Loucy (cell line): ENCODE measurements around the gene CBX8.
A peak's percentile ranks its signal among the peaks of the same experiment; 100 is the strongest.

Experiments
- H2AFZ ChIP-seq: fragments of 200-600 bp; sonication (generic); 2 replicates; pipeline ENCODE4 v1.6.0; 2016; ENCODE audit warnings: antibody characterized with exemption, mild to moderate bottlenecking, low read length, moderate library complexity
- H3F3A ChIP-seq: fragments of 200-600 bp; 2 replicates; pipeline ENCODE4 v1.6.0; 2016; ENCODE audit warnings: antibody characterized with exemption, low read depth, mild to moderate bottlenecking
- H3K27me3 ChIP-seq: fragments of 200-600 bp; sonication (generic); 2 replicates; pipeline ENCODE4 v1.6.1; 2014; ENCODE audit warnings: low read length, mild to moderate bottlenecking; ENCODE audit not compliant: insufficient read depth, poor library complexity, severe bottlenecking
- H3K36me3 ChIP-seq: fragments of 200-600 bp; sonication (generic); 2 replicates; pipeline ENCODE4 v1.6.1; 2016; ENCODE audit warnings: low read length; ENCODE audit not compliant: insufficient read depth
- H3K4me1 ChIP-seq: fragments of 200-600 bp; sonication (generic); 2 replicates; pipeline ENCODE4 v1.5.1; 2014; ENCODE audit warnings: low read length, mild to moderate bottlenecking; ENCODE audit not compliant: insufficient read depth, poor library complexity, severe bottlenecking
- H3K4me2 ChIP-seq: fragments of 200-600 bp; sonication (generic); 2 replicates; pipeline ENCODE4 v1.6.0; 2014; ENCODE audit warnings: antibody characterized with exemption, low read length, low read depth, mild to moderate bottlenecking; ENCODE audit not compliant: poor library complexity, severe bottlenecking
- H3K4me3 ChIP-seq: fragments of 200-600 bp; sonication (generic); 2 replicates; pipeline ENCODE4 v1.5.1; 2014; ENCODE audit warnings: low read length, mild to moderate bottlenecking, mixed read lengths; ENCODE audit not compliant: poor library complexity, severe bottlenecking
- H3K79me2 ChIP-seq: fragments of 200-600 bp; sonication (generic); 2 replicates; pipeline ENCODE4 v1.6.1; 2014; ENCODE audit warnings: low read length; ENCODE audit not compliant: insufficient read depth
- H3K9ac ChIP-seq: fragments of 200-600 bp; sonication (generic); 2 replicates; pipeline ENCODE4 v1.6.0; 2014; ENCODE audit warnings: mild to moderate bottlenecking, low read depth, low read length, moderate library complexity; ENCODE audit not compliant: poor library complexity, severe bottlenecking
- H3K9me2 ChIP-seq: fragments of 200-600 bp; sonication (generic); replicated peaks from 2 replicates; pipeline ENCODE4 v1.6.1; 2016; ENCODE audit warnings: low read depth, low read length, mixed read lengths
- H3K9me3 ChIP-seq: fragments of 200-600 bp; sonication (generic); 2 replicates; pipeline ENCODE4 v1.6.1; 2014; ENCODE audit warnings: mild to moderate bottlenecking, antibody characterized with exemption, low read length, low read depth; ENCODE audit not compliant: insufficient read depth
- H4K20me1 ChIP-seq: fragments of 200-600 bp; sonication (generic); 2 replicates; pipeline ENCODE4 v1.6.0; 2014; ENCODE audit warnings: antibody characterized with exemption, low read length, mild to moderate bottlenecking; ENCODE audit not compliant: insufficient read depth, poor library complexity, severe bottlenecking
- EZH2phosphoT487 ChIP-seq: fragments of 200-600 bp; IDR thresholded peaks from 2 replicates; pipeline ENCODE4 v1.6.1; 2018; ENCODE audit warnings: antibody characterized with exemption, mild to moderate bottlenecking, moderate library complexity, borderline replicate concordance
- TF ChIP-seq, protein P1 (sequence below): fragments of 200-600 bp; sonication (generic); conservative IDR thresholded peaks from 2 replicates; pipeline ENCODE4 v1.5.1; 2014; ENCODE audit warnings: mild to moderate bottlenecking, antibody characterized with exemption, low read length

CBX8 gene

DNA sequence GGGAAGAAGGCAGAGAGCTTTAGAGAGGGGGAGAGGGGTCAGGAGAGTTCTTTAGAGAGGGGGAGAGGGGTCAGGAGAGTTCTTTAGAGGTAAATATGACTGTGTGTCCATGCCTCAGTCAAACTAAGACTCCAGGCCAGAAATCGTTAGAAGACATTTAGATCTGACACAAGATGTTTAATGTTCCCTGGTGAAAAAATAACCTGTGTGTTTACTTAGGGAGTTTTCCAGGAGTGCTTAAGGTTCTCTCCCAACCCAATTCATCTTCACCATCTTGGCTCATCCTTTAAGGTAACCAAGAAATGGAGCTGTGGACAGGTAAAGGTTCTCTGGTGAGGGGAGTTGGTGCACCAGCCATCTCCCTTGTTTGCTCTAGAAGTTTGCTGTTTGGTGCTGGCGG lies 32.6 kb upstream of the CBX8 start:
- H3K9me2 ChIP-seq: no peaks in the 10 kb centered on the region
- no peak overlapping the region for H2AFZ ChIP-seq
- H3F3A ChIP-seq: 0 out of 2 replicates have a peak, but pooled peaks cover 3% of the 10 kb centered on the region
- H3K27me3 ChIP-seq: no peaks in the 10 kb centered on the region
- no peak overlapping the region for H3K4me3 ChIP-seq
- TF ChIP-seq EZH2phosphoT487: no peak
- TF ChIP-seq, protein P1, sequence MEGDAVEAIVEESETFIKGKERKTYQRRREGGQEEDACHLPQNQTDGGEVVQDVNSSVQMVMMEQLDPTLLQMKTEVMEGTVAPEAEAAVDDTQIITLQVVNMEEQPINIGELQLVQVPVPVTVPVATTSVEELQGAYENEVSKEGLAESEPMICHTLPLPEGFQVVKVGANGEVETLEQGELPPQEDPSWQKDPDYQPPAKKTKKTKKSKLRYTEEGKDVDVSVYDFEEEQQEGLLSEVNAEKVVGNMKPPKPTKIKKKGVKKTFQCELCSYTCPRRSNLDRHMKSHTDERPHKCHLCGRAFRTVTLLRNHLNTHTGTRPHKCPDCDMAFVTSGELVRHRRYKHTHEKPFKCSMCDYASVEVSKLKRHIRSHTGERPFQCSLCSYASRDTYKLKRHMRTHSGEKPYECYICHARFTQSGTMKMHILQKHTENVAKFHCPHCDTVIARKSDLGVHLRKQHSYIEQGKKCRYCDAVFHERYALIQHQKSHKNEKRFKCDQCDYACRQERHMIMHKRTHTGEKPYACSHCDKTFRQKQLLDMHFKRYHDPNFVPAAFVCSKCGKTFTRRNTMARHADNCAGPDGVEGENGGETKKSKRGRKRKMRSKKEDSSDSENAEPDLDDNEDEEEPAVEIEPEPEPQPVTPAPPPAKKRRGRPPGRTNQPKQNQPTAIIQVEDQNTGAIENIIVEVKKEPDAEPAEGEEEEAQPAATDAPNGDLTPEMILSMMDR: no peak
- no peaks in the 10 kb centered on the region for H3K9me3 ChIP-seq
- H3K36me3 ChIP-seq: peaks cover 11% of the 10 kb centered on the region; the same call in 1 of the 2 replicates
- peaks cover 34% of the 10 kb centered on the region for H3K79me2 ChIP-seq
- H4K20me1 ChIP-seq: peaks cover 32% of the 10 kb centered on the region
- H3K9ac ChIP-seq: no peak overlapping the region
- H3K4me2 ChIP-seq: peak overlapping the region; percentile 7
- peaks cover 18% of the 10 kb centered on the region for H3K4me1 ChIP-seq

DNA sequence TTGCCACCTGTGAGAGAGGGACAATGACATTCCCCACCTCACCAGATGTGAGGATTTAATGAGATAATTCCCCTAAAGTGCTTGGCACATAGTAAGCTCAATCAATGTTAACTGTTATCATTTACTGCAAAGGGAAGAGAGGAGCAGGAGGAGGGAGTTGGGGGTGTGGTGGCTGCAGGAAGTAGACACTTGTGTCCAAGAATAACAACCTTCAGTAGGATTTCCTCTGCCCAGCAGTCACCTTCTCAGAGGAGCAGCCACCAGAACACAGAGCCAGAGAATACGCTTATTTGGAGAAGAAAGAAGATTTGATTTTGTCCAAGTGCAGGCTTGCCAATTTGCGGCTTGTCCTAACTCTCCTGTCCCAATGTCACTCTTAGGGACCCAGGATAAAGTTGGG lies 32.1 kb upstream of the CBX8 start:
- H3K79me2 ChIP-seq: peaks cover 30% of the 10 kb centered on the region
- no peak overlapping the region for H2AFZ ChIP-seq
- H3K4me1 ChIP-seq: peaks cover 18% of the 10 kb centered on the region
- TF ChIP-seq, protein P1: no peak
- H4K20me1 ChIP-seq: peaks cover 28% of the 10 kb centered on the region
- no peaks in the 10 kb centered on the region for H3K27me3 ChIP-seq
- 0 out of 2 replicates have a peak, but pooled peaks cover 3% of the 10 kb centered on the region for H3F3A ChIP-seq
- peak overlapping the region; percentile 7 for H3K4me2 ChIP-seq
- H3K9ac ChIP-seq: no peak overlapping the region
- no peaks in the 10 kb centered on the region for H3K9me2 ChIP-seq
- no peak overlapping the region for H3K4me3 ChIP-seq
- H3K36me3 ChIP-seq: peaks cover 9% of the 10 kb centered on the region; the same call in 1 of the 2 replicates
- H3K9me3 ChIP-seq: no peaks in the 10 kb centered on the region

DNA sequence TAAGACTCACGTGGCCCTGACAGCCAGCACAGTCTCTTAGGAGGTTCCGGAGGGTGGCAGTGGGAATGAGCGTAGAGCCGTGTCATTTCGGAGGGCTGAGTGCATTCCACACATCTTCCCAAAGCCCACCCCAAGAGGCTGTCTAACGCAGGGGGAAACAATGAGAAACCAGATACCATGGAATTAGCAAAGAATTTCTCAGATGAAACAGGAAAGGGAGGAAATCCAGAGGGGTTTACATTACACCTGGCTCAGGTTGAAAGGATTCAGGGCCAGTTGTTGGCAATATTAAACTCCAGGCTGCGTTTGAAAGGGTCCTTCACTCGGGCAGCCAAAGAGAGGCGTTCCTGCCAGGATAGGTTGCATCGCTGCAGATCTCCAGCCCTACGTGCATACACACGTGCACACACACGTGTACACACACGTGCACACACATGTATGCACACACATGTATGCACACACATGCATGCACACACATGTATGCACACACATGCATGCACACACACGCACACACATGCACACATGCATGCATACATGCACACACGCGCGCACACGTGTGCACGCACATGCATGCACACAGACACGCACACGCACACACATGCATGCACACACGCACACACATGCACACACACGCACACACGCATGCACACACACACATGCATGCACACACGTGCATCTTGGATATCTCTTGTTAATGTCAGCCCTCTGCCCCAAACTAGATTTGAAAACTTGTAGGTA lies 30.1 kb upstream of the CBX8 start:
- Histone ChIP-seq H3K36me3 (no peaks in the 10 kb centered on the region), H3K4me3 (no peak overlapping the region), H3K9me3 (no peaks in the 10 kb centered on the region), H3K4me2 (no peak overlapping the region), H4K20me1 (peaks cover 8% of the 10 kb centered on the region), H3F3A (0 out of 2 replicates have a peak, but pooled peaks cover 3% of the 10 kb centered on the region), H3K79me2 (peaks cover 10% of the 10 kb centered on the region; the same call in 1 of the 2 replicates), H3K9me2 (no peaks in the 10 kb centered on the region), H3K9ac (no peak overlapping the region), H2AFZ (no peak overlapping the region), H3K4me1 (peaks cover 18% of the 10 kb centered on the region), H3K27me3 (no peaks in the 10 kb centered on the region)
- TF ChIP-seq, protein P1: no peak
- TF ChIP-seq EZH2phosphoT487: no peak
